ENCODE results near the gene RNGTT.
"Not testable (repeated sequence)": the region's sequence is repeated elsewhere in the genome, so short reads cannot be mapped to it uniquely, and the experiment has no call there.

RNGTT gene

DNA sequence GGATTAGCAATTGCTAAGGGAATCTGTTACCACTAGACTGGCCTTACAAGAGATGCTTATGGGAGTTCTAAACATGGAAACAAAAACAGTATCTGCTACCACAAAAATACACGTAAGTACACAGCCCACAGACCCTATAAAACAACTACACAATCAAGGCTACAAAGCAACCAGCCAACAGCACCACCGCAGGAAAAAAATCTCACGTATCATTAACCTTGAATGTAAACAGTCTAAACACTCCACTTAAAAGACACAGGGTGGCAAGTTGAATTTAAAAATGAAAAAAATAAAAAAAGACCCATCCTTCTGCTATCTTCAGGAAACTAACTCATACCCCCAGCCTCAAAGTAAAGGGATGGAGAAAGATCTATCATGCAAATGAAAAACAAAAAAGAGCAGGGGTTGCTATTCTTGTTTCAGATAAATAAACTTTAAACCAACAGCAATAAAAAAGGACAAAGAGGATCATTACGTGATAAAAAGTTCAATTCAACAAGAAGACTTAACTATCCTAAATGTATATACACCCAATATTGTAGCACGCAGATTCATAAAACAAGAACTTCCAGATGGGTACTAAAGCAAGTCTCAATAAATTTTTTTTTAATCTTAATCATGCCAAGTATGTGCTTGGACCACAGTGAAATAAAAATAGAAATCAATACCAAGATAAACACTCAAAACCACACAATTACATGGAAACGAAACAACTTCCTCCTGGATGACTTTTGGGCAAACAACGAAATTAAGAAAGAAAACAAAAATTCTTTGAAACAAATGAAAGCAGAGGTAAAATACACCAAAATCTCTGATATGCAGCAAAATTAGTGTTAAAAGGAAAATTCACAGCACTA lies 52.3 kb downstream of the RNGTT start:
- no peak for DNase-seq (ENCODE audit: low read depth in 2 of 2)

- no peak for DNase-seq (ENCODE audit: low read depth in 2 of 2)
Observed at GRCh38 chr6:88908598-88909548, 54.5 kb downstream of the RNGTT start.

DNA sequence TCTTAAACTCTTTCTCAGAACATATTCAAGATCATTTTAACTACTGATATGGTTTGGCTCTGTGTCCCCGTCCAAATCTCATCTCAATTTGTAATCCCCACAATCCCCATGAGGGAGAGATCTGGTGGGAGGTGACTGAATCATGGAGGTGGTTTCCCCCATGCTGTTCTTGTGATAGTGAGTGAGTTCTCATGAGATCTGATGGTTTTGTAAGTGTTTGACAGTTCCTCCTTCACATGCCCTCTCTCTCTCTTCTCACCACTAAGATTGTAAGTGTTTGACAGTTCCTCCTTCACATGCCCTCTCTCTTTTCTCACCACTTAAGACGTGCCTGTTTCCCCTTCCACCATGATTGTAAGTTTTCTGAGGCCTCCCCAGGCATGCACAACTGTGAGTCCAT lies 56.3 kb downstream of the RNGTT start:
- not testable (repeated sequence) for DNase-seq (ENCODE audit: low read depth in 2 of 2)

DNA sequence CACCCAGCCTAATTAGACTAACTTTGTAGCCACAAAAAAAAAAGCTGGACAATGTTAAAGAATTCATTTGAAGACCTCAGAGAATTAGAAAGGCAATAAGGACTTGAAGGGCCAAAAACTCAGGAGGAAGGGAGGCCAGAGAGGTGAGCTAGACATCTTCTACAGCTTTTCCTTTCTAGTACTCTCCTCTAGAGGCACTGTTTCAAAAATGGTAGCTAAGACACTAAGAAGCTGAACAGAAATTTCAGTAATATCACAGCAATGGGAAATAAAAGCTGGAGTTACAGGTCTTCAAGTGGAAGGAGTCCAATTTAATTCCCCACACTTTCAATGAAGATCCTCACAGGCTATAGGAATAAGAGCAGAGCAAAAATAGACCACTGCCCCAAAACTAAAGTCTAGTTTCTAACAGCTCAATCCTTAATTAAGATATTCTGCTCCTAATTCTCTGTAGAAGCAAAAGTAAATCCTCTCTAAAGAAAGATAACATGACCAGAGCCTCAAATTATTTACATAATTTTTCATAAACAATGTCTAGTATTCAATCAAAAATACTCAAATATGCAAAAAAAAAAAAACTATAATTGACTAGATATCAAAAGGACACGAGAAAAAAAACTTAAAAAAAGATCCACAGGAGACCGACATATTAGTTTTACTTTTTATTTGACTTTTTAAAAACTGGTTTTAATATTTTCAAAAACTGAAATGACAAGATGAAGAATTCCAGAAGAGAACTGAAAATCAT lies 63.7 kb downstream of the RNGTT start:
- no peak for DNase-seq (ENCODE audit: low read depth in 2 of 2)

GRCh38 chr6:88895911-88896310 lies 67.5 kb downstream of the RNGTT start:
- DNase-seq (ENCODE audit: low read depth in 2 of 2): no peak

DNA sequence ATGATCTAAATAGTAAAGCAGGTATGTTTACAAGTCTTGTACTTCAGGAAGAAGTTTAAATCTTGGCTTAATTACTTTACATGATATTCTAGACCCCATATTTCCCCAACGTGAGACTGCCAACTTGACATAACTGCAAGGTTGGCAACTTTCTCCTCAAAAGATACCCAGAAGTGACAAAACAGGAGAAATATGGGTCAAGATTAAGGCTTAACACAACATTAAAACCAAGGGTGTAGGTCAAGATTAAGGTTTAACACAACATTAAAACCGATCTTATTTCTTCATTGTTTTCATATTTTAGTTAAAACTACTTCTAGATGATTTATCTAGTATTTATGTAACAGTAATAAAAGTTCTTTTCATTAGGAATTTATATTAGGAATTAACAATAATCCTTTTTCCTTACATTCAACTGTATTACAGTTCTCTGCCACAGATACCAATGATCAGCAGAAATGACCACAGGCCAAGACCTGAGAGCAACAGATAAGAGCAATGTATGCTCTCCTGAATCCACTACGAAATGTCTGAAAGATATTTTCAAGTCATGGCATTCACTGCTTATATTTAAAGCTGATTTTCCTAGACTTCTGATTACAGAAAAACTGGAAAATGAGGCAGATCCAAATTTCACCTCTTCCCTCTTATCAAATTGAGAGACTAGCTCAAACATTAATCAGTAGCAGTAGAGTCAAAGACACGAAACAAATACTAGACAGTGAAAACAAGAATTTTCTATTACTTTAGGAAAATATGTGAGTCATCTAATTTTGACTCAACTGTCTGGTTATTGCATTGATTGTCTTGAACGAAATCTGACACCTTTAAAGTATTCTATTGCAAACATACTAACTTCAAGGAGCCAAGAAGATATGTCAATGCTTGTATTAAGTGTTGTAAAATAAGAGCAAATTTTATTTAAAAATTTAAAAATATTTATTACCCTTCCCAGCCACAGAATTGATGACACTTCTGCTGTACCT lies 72.3 kb downstream of the RNGTT start:
- no peak for DNase-seq (ENCODE audit: low read depth in 2 of 2)

- DNase-seq (ENCODE audit: low read depth in 2 of 2): no peak
Observed at GRCh38 chr6:88890394-88890793, 73.0 kb downstream of the RNGTT start.

DNA sequence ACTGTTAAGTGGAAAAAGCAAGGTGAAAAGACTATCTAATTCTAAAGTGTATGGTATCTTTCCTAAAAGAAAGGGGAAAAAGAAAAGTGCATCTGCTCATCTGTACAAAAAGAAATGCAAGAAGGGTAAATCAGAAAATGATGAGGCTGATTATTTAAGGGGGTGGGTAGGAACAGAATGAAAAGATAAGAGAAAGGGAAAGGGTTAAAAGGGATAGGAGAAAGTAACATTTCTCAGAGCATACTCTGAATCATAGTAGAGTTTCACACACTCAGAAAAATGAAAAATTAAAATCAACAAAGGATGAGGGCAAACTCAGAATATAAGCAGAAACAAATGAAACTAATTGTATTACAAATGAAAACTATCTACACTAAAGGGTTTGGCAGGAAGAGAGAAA lies 79.1 kb downstream of the RNGTT start:
- no peak for DNase-seq (ENCODE audit: low read depth in 2 of 2)

DNA sequence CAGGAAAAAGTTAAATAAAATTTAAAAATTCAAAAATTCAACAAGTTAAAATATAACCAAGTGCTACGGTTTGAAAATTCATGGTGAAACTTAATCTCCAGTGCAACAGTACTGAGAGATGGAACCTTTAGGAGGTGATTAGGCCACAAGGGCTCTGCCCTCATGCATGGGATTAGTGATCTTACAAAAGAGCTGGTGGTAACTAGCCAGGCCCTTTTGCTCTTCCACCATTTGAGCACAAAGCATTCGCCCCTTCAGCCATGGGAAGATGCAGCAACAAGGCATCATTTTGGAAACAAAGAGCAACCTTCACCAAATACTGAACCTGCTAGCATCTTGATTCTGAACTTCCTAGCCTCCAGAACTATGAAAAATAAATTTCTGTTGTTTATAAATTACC lies 80.9 kb downstream of the RNGTT start:
- no peak for DNase-seq (ENCODE audit: low read depth in 2 of 2)

DNA sequence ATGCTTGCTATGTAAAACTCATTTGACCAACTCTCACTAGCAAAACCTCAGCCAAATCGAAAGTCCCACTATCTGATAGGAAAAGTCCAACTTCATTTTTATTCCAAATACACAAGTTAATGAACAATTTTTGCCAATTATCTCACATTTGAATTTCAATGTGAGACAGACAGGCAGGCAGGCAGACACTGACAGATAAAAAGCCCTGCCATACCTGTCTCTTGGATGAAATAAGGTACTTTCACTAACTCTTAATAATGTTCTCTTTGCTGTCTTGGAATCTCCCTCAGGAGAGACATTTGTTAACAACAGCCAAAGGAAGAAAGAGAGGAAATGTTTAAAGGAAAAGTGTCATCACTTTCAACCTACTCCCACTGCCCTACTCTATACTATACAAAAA lies 82.0 kb downstream of the RNGTT start:
- DNase-seq (ENCODE audit: low read depth in 2 of 2): no peak

DNA sequence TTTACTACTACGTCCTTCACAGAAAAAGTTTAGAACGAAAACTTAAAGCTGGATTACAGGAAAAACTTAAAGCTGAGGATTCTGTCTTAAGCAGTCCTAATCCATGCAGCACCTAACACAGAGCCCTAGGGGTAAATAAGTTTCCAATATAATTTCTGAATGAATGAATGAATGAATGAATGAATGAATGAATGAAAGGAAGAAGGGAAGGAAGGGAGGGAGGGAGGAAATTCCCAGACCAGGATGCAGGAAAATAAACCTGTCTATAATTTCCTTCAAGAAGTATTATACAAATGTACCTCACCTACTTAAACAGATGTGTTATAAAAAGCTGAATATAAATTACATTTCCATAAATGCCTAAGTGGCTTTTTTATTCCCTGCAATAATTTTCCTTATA lies 83.4 kb downstream of the RNGTT start:
- DNase-seq (ENCODE audit: low read depth in 2 of 2): no peak

DNA sequence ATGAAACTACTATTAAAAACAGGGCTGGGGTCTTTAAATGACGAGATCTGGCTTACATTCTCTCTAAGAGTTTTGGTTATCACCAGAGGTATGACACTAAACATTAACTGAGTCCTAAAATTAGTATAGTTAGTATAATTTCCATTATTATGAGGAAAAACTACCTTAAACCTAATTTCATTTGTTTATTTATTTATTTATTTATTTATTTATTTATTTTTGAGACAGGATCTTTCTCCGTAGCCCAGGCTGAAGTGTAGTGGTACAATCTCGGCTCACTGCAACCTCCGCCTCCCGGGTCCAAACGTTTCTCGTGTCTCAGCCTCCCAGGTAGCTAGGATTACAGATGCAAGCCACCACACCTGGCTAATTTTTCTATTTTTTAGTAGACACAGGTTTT lies 85.5 kb downstream of the RNGTT start:
- DNase-seq (ENCODE audit: low read depth in 2 of 2): no peak

GRCh38 chr6:88872962-88873361 lies 90.5 kb downstream of the RNGTT start:
- DNase-seq (ENCODE audit: low read depth in 2 of 2): no peak

GRCh38 chr6:88871498-88871897 lies 91.9 kb downstream of the RNGTT start:
- no peak for DNase-seq (ENCODE audit: low read depth in 2 of 2)

DNA sequence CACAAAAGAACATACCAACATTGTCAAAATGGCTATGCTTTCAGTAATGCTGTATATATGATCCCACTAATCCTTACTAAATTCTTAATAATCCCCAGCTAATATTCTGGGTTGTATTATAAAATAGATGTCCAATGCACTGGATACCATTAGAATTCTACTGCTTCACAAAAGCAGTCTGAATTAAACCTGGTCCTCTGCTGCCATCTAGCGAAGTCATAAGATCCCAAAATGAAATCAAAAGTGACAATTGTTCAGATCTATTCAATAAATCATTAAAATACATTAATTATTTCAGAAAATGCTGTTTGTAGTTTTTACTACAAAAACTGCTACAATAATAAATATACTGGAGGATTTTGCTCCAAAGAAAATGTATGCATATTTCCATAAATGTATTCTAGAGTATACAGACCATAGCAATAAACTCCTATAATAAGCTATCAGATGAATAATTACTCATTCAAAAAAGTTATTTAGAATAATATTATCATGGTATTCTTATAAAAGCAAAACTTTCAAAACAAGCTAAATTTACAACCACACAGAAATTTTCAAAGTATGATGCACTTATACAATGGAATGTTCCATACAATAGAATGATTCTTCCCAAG lies 92.6 kb downstream of the RNGTT start:
- DNase-seq (ENCODE audit: low read depth in 2 of 2): peak in 1 of 2 donors; percentile 7

DNA sequence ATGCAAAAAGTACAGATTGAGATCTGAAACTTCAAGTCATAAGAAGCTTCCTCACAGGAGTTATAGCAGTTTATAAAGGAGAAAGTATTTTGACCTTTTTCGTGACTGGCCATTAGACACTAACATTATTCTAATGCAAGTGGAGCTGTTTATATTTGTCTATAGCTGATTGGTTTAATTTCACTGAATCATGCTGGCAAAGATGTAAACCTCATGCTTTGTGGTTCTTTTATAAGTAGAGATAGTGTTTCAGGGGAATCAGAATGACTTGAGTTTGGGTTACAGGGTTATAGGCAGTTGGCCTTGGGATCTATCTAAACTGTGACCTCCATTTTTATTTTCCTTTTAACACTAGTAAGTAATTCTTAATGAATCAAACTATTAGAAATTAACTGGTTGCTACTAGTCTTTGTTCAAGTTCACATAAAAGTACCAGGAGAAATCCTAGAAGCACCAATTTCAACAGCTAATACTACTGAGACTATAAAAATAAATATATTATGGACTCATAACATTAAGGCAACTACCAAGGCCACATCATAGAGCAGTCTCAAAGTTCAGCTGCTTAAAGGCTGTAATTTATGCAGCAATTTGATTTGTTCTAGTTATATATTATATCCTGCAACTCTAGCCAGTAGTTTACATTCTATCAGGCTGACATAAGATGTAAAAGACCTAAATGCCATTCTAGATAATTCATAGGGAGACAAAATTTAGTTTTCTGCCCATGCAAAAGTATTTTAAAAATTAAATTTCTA lies 94.0 kb downstream of the RNGTT start:
- no peak for DNase-seq (ENCODE audit: low read depth in 2 of 2)

- no peak for DNase-seq (ENCODE audit: low read depth in 2 of 2)
Observed at GRCh38 chr6:88867841-88868731, 95.3 kb downstream of the RNGTT start.

DNA sequence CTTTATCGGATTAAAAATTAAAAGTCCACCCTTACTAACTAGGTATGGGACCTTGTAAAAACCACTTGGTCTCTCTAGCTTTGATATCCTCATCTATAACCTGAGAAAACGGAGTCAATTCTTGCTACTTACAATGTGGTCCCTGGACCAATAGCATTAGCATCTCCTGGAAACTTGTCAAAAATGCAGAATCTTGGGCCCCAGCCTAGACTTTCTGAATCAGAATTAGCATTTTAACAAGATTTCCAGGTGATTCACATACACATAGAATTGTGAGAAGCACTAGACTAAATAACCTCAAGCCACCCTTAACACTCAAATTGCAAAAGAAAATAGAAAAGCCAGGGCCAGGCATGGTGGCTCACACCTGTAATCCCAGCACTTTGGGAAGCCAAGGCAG lies 96.6 kb downstream of the RNGTT start:
- DNase-seq (ENCODE audit: low read depth in 2 of 2): no peak

DNA sequence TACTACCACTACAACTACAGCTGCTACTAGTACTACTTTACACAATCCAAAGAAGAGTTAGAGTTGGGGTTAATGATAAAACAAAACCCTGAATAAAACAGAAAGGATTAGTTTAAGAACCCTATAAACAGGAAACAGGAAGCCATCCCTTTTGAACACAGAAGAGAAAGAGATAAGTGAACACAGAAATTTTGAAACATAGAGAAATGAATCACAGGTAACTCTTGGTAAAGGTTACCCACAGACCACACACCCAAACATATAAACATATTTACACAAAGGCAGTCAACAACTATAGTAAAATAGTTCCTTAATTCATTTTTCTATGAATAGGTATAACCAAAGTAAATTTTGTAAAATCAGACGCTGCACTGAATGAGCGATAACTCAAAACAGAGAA lies 98.1 kb downstream of the RNGTT start:
- DNase-seq (ENCODE audit: low read depth in 2 of 2): no peak
